T-helper 2 cell treated with Interferon-gamma antibody and Interleukin-4, amounts not matched to agents 5 μg/mL and 100 μg/mL, for 36 hours (primary cell): ENCODE data around the gene PAPSS1.

Experiments used
- DNase-seq: peaks from one replicate; pipeline ENCODE4 v3.0.0; 2021; ENCODE audit warnings: low spot score
- H3K27ac Mint-ChIP-seq: one replicate; pipeline ENCODE4 v1.8.0; 2021; ENCODE audit warnings: mild to moderate bottlenecking, mixed read lengths
- H3K27me3 Mint-ChIP-seq: one replicate; pipeline ENCODE4 v1.8.0; 2021; ENCODE audit warnings: low read depth, mixed read lengths
- H3K36me3 Mint-ChIP-seq: one replicate; pipeline ENCODE4 v1.8.0; 2021; ENCODE audit warnings: low read depth, mixed read lengths
- H3K4me1 Mint-ChIP-seq: one replicate; pipeline ENCODE4 v1.8.0; 2021; ENCODE audit warnings: low read depth, mixed read lengths
- H3K4me3 Mint-ChIP-seq: one replicate; pipeline ENCODE4 v1.8.0; 2022; ENCODE audit warnings: mild to moderate bottlenecking, moderate library complexity, mixed read lengths
- H3K9me3 Mint-ChIP-seq: one replicate; pipeline ENCODE4 v1.8.0; 2021; ENCODE audit warnings: mixed read lengths

The PAPSS1 gene

GRCh38 chr4:107647591-107647990 lies 72.4 kb downstream of the PAPSS1 start:
- Mint-ChIP-seq H3K36me3 (peaks cover 25% of the 10 kb centered on the region), H3K27ac (no peak overlapping the region), H3K4me3 (no peak overlapping the region), H3K27me3 (no peaks in the 10 kb centered on the region), H3K9me3 (peaks cover 5% of the 10 kb centered on the region), H3K4me1 (peaks cover 2% of the 10 kb centered on the region)
- DNase-seq = no peak

- Mint-ChIP-seq H3K9me3 (no peaks in the 10 kb centered on the region), H3K27ac (no peak overlapping the region), H3K4me1 (peaks cover 2% of the 10 kb centered on the region), H3K27me3 (no peaks in the 10 kb centered on the region), H3K4me3 (no peak overlapping the region), H3K36me3 (peaks cover 12% of the 10 kb centered on the region)
- DNase-seq = no peak
These were observed 74.4 kb downstream of the PAPSS1 start for GRCh38 chr4:107645604-107646003.

GRCh38 chr4:107643021-107643420 lies 77.0 kb downstream of the PAPSS1 start:
- Mint-ChIP-seq H3K27me3 (no peaks in the 10 kb centered on the region), H3K36me3 (peaks cover 12% of the 10 kb centered on the region), H3K4me1 (peaks cover 2% of the 10 kb centered on the region), H3K27ac (no peak overlapping the region), H3K4me3 (no peak overlapping the region), H3K9me3 (no peaks in the 10 kb centered on the region)
- DNase-seq = no peak

- Mint-ChIP-seq H3K4me1 (no peaks in the 10 kb centered on the region), H3K36me3 (peaks cover 12% of the 10 kb centered on the region), H3K27ac (no peak overlapping the region), H3K9me3 (no peaks in the 10 kb centered on the region), H3K27me3 (no peaks in the 10 kb centered on the region), H3K4me3 (no peak overlapping the region)
- DNase-seq = no peak
These were observed 79.2 kb downstream of the PAPSS1 start for GRCh38 chr4:107640878-107641277.

- H3K27ac Mint-ChIP-seq = no peak overlapping the region
- no peaks in the 10 kb centered on the region for H3K9me3 Mint-ChIP-seq
- H3K27me3 Mint-ChIP-seq = no peaks in the 10 kb centered on the region
- peaks cover 12% of the 10 kb centered on the region for H3K36me3 Mint-ChIP-seq
- no peak for DNase-seq
- H3K4me3 Mint-ChIP-seq = no peak overlapping the region
- no peaks in the 10 kb centered on the region for H3K4me1 Mint-ChIP-seq
These were observed 79.8 kb downstream of the PAPSS1 start for GRCh38 chr4:107640197-107640596.

GRCh38 chr4:107635735-107636134 lies 84.3 kb downstream of the PAPSS1 start:
- H3K36me3 Mint-ChIP-seq = no peaks in the 10 kb centered on the region
- H3K9me3 Mint-ChIP-seq = no peaks in the 10 kb centered on the region
- H3K4me1 Mint-ChIP-seq = no peaks in the 10 kb centered on the region
- no peak overlapping the region for H3K27ac Mint-ChIP-seq
- no peaks in the 10 kb centered on the region for H3K27me3 Mint-ChIP-seq
- H3K4me3 Mint-ChIP-seq = no peak overlapping the region
- DNase-seq = no peak

GRCh38 chr4:107631560-107631959 lies 88.5 kb downstream of the PAPSS1 start:
- no peak for DNase-seq
- H3K27ac Mint-ChIP-seq = no peak overlapping the region
- no peak overlapping the region for H3K4me3 Mint-ChIP-seq
- H3K27me3 Mint-ChIP-seq = no peaks in the 10 kb centered on the region
- H3K36me3 Mint-ChIP-seq = peaks cover 4% of the 10 kb centered on the region
- no peaks in the 10 kb centered on the region for H3K9me3 Mint-ChIP-seq
- H3K4me1 Mint-ChIP-seq = no peaks in the 10 kb centered on the region

- Mint-ChIP-seq H3K27me3 (no peaks in the 10 kb centered on the region), H3K36me3 (peaks cover 4% of the 10 kb centered on the region), H3K27ac (no peak overlapping the region), H3K4me3 (no peak overlapping the region), H3K4me1 (no peaks in the 10 kb centered on the region), H3K9me3 (no peaks in the 10 kb centered on the region)
- DNase-seq = no peak
These were observed 89.8 kb downstream of the PAPSS1 start for GRCh38 chr4:107630185-107630705.

- Mint-ChIP-seq H3K27ac (no peak overlapping the region), H3K36me3 (peaks cover 4% of the 10 kb centered on the region), H3K9me3 (no peaks in the 10 kb centered on the region), H3K4me1 (no peaks in the 10 kb centered on the region), H3K27me3 (no peaks in the 10 kb centered on the region), H3K4me3 (no peak overlapping the region)
- no peak for DNase-seq
These were observed 90.7 kb downstream of the PAPSS1 start for GRCh38 chr4:107629318-107629717.

GRCh38 chr4:107625391-107625902 lies 94.6 kb downstream of the PAPSS1 start:
- H3K9me3 Mint-ChIP-seq = peaks cover 5% of the 10 kb centered on the region
- no peaks in the 10 kb centered on the region for H3K27me3 Mint-ChIP-seq
- DNase-seq = no peak
- peaks cover 11% of the 10 kb centered on the region for H3K36me3 Mint-ChIP-seq
- H3K4me1 Mint-ChIP-seq = peaks cover 2% of the 10 kb centered on the region
- no peak overlapping the region for H3K4me3 Mint-ChIP-seq
- H3K27ac Mint-ChIP-seq = no peak overlapping the region

- peaks cover 2% of the 10 kb centered on the region for H3K4me1 Mint-ChIP-seq
- H3K27me3 Mint-ChIP-seq = no peaks in the 10 kb centered on the region
- H3K36me3 Mint-ChIP-seq = peaks cover 9% of the 10 kb centered on the region
- DNase-seq = no peak
- no peak overlapping the region for H3K27ac Mint-ChIP-seq
- peaks cover 5% of the 10 kb centered on the region for H3K9me3 Mint-ChIP-seq
- no peak overlapping the region for H3K4me3 Mint-ChIP-seq
These were observed 96.0 kb downstream of the PAPSS1 start for GRCh38 chr4:107624024-107624423.

- Mint-ChIP-seq H3K4me1 (peaks cover 4% of the 10 kb centered on the region), H3K9me3 (peaks cover 5% of the 10 kb centered on the region), H3K27ac (no peak overlapping the region), H3K36me3 (peaks cover 9% of the 10 kb centered on the region), H3K4me3 (no peak overlapping the region), H3K27me3 (no peaks in the 10 kb centered on the region)
- DNase-seq = no peak
These were observed 98.0 kb downstream of the PAPSS1 start for GRCh38 chr4:107622006-107622405.

GRCh38 chr4:107619731-107620130 lies 100.3 kb downstream of the PAPSS1 start:
- H3K4me3 Mint-ChIP-seq = no peak overlapping the region
- no peaks in the 10 kb centered on the region for H3K27me3 Mint-ChIP-seq
- no peak for DNase-seq
- H3K36me3 Mint-ChIP-seq = peaks cover 10% of the 10 kb centered on the region
- peaks cover 4% of the 10 kb centered on the region for H3K4me1 Mint-ChIP-seq
- H3K9me3 Mint-ChIP-seq = peaks cover 5% of the 10 kb centered on the region
- H3K27ac Mint-ChIP-seq = no peak overlapping the region

GRCh38 chr4:107619066-107619465 lies 101.0 kb downstream of the PAPSS1 start:
- no peak for DNase-seq
- H3K4me1 Mint-ChIP-seq = peaks cover 4% of the 10 kb centered on the region
- H3K4me3 Mint-ChIP-seq = no peak overlapping the region
- H3K9me3 Mint-ChIP-seq = peaks cover 5% of the 10 kb centered on the region
- no peaks in the 10 kb centered on the region for H3K27me3 Mint-ChIP-seq
- H3K36me3 Mint-ChIP-seq = peaks cover 11% of the 10 kb centered on the region
- no peak overlapping the region for H3K27ac Mint-ChIP-seq

- Mint-ChIP-seq H3K4me1 (peaks cover 4% of the 10 kb centered on the region), H3K36me3 (peaks cover 7% of the 10 kb centered on the region), H3K27ac (no peak overlapping the region), H3K4me3 (no peak overlapping the region), H3K27me3 (no peaks in the 10 kb centered on the region), H3K9me3 (peaks cover 5% of the 10 kb centered on the region)
- DNase-seq = no peak
These were observed 101.4 kb downstream of the PAPSS1 start for GRCh38 chr4:107618656-107619055.
